Effector CD8-positive, alpha-beta T cell (primary cell): Measurements from ENCODE around the gene FBXL2.
"Not testable (repeated sequence)": the region's sequence is repeated elsewhere in the genome, so short reads cannot be mapped to it uniquely, and the experiment has no call there.

Experiments
- DNase-seq: peaks from one replicate; lab custom pipeline; 2025; lab: John Stamatoyannopoulos, UW

FBXL2 gene

DNA sequence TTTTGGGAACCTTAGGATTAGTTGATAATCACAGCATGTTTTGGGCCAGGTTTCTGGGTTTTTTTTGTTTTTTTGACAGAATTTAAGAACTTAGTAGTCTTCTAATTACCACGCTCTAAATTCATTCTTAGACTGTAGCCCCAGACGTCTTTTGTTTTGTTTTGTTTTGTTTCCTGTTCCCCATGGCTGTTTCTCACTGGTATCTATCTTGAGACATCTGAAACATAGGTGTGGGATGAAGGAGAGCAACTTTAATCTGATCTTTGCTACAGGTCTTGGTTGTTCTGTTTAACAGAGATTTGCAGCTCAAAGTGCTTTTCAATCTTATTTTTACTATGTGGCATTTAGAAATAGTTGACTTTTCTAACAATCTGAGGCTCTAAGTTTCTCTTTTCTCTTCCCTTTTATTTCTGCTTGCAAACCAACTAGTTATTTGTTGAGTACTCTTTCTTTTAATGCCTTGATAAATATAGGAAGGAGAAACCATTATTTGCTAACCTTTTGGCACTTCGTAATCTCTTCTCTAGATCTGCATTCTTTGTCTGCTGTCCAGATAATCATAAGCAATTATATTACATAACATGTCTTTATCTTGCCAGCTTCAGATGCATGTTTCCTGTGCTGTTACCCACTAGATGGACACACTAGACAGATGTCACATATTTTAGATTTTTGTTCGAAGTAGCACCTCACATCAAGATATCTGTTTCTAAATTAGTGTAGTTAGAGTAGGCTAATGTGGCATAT is 40.9 kb downstream of the FBXL2 start:
- DNase-seq = no peak

DNA sequence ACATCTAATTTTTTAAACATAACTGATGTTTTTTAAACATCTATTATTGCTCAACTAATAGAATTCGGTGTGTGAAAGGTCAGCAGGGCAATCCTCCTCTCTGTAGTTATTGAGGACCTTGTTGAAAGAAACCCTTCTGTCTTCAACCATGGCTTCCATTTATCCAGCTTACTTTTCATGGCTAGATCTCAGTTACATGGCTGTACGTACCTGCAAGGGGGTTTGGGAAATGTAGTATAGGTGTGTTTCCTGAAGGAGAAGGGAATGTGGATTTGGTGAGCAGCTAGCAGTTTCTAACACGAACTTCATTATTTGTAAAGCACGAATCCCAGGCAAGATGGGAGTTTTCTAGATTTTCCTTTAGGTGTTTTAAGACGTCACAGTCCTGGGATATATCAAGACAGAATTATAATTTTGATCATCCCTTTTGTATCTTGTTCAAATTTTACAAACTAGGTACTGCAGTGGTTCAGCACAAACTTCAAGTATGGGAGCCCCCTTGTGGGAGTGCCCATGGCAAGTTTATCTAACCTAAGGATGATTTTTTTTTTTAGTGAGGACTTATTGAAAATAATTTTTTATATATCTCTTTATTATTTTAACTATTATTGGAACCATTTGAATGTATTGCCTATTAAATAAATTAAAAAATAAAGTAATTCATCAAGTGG is 41.6 kb downstream of the FBXL2 start:
- no peak for DNase-seq

DNA sequence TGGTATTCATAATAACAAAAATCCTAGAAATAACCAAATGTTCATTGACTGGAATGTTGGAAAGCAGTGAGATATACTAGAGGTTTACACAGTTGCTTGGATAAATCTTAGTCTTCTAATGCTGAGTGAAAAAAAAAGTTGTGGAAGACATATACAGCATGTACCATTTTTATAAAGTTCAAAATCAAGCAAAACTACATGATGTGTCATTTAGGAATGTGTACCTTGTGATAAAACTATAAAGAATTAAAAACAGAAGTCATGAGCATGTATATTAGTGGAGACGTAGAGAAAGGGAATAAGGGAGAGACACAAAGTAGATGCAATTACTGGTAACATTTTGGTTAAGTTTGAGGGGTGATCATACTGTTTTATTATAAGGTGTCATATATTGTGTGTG is 45.2 kb downstream of the FBXL2 start:
- no peak for DNase-seq

DNA sequence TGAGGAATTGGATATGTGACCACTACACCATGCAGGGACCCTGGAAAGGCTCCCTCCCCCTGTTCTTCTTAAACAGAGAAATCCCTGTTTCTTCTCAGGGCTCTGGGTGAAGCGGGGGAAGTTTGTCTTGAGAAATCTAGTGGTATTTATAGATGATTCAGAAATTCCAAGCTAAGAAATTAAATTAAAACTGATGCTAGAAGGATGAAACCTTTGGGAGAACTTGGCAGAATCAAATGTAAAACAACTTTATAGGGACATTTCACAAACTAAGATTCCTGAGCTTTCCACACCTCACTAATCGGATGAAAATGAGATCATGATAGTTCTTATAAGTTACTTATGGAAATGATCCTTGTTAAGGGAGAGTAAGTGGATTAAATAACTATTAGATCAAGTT is 54.2 kb downstream of the FBXL2 start:
- DNase-seq = no peak

DNA sequence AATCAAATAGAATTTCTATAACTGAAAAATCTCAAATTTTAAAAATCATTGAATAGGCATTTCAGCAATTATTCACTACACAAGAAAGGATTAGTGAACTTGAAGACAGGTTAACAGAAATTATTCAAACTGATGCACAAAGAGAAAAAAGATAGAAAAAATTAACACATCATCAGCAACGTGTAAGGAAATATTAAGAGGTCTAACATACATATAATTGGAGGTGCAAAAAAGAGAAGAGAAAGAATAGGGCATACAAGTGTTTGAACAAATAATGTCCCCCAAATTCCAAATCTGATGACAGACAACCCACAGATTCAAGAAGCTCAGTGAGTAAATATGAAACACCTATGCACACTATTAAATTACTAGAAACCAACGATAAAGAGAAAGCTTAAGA is 57.1 kb downstream of the FBXL2 start:
- no peak for DNase-seq

DNA sequence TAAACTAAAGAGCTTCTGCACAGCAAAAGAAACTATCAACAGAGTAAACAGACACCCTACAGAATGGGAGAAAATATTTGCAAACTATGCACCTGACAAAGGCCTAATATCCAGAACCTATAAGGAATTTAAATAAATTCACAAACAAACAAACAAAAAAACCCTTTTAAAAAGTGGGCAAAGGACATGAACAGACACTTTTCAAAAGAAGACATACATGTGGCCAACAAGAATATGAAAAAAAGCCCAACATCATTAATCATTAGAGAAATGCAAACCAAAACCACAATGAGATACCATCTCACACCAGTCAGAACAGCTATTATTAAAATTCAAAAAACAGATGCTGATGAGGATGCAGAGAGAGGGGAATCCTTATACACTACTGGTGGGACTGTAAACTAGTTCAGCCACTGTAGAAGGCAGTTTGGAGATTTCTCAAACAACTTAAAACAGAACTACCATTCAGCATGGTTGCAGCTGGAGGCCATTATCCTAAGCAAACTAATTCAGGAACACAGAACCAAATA is 61.8 kb downstream of the FBXL2 start:
- not testable (repeated sequence) for DNase-seq

DNA sequence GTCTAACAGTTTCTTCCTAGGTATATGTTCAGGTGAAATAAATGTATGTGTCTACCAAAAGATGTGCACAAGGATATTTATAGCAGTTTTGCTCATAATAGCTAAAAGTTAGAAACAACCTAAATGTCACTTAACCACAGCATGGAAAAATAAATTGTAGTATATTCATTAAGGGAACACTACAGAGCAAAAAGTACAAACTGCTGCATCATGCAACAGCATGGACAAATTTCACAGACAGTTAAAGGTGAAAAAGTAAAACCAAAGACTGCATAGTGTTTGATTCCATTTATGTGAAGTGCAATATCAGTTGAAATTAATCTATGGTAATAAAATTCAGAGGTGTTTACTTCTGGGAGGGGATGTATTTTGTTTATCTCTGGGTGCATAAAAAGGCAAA is 62.5 kb downstream of the FBXL2 start:
- no peak for DNase-seq

DNA sequence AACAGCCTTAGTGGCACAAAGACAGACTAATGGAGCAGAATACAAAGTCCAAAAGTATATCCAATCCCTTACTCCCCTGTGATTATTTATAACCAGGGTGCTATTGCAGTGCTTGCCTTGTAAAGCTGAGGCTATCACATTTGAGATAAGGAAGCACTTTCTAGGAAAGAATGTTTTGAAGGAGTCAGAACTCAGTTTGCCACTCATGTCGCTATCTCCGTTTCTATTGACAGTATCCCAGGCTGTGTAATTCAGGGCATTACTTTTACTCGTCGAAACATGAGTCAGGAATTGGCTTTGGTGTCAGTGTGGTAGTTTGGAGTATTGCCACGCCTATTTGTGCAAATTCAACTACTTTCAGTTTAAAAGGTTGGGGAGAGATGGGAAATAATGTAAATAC is 78.4 kb downstream of the FBXL2 start:
- no peak for DNase-seq

DNA sequence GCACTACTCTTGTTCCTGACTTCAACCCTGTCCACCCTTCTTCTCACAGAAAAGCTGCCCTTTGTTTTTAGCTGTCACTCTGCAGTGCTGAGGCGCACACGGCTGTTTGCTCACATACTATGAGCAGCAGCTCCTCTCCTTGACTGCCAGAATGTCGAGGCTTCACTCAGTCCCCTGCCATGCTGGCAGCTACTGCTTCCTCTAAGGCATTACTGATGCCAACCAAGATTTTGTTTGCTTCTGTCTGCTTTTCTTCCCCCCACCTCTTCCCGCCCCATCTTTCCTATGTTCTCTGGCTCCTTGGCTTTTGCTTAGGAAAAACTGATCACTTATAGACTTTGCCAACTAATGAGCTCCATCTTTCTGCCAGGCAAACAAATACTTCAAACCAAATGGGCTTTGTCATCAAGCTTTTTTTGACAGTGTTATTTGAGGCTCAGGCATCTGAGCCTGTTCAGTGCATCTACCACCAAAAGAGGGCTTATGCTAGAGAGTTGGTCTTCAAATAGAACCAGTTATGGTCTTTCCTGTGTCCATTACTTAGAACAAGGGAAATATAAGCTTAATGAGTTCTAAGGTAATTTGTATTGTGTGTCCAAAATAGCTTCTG is 81.0 kb downstream of the FBXL2 start:
- no peak for DNase-seq

DNA sequence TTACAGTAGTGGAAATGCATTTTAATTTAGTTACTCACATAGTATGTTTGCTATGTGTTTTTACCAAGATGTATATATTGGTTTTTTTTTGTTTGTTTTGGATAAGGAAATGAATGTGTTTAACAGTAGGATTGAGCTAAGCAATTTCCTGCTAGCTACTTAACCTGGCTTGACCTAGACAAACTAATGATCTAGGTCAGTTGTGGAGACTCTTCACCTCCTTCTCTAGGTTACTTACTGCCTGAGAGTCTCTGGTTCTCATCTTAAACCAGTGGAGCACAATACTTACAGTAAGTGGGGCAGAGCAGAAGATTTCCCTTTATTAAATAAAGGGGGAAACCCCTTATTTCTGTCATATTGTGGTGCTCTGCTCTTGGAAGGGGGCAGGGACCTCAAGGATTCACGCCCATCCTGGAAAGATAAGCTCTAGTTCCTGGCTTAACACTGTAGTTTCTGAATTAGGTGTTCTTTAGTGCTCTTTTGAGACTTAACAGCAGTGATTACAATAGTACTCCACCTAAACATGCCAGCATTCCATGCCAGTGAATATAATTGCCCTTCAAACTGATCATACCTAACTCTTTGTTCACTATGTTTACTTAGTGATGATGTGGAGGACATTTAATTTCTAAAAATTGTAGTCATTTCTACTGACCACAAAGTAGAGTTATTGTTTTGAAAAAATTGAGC is 83.0 kb downstream of the FBXL2 start:
- DNase-seq = no peak

DNA sequence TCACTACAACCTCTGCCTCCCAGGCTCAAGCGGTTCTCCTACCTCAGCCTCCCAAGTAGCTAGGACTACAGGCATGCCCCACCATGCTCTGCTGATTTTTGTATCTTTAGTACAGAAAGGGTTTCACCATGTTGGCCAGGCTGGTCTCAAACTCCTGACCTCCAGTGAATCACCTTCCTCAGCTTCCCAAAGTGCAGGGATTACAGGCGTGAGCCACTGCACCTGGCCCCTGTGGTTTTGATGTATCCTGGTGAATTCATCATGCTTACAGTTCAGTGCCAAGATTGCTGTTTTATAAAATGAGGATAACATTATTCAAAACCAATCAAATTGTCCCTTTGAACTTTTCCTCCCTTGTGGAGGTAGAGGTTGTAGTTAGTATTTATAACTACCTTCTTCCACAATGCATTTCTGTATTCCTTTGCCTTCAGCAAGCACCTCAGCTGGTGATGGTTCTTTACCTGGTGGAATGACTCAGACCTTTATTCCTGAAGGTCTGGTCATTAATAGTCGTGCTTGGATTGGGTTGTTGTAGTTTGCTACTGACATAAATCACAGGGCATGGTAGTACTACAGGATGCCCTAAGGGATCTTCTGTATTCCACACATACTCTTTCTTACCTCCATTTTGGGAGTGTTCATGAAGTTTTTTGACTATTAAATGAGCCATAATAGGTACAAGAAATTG is 86.0 kb downstream of the FBXL2 start:
- DNase-seq = no peak

DNA sequence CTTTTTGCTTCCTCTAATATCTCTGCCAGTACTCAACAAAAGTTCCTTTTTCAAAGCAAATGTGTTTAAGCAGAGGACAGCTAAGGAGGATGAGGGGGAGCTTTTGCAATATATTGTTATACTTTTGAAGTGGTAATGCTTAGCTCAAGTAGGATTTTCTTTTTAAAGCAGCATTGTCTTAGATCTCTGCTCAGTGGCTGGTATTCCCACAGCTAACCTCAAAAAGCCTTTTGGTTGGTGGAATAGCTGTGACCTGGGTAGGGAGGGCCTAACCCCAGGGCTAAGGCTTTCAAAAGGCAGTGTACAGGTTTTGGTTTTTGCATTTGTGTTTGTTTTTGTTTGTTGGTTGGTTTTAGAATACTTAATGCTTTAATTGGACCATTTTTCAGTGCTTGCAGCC is 86.8 kb downstream of the FBXL2 start:
- no peak for DNase-seq

DNA sequence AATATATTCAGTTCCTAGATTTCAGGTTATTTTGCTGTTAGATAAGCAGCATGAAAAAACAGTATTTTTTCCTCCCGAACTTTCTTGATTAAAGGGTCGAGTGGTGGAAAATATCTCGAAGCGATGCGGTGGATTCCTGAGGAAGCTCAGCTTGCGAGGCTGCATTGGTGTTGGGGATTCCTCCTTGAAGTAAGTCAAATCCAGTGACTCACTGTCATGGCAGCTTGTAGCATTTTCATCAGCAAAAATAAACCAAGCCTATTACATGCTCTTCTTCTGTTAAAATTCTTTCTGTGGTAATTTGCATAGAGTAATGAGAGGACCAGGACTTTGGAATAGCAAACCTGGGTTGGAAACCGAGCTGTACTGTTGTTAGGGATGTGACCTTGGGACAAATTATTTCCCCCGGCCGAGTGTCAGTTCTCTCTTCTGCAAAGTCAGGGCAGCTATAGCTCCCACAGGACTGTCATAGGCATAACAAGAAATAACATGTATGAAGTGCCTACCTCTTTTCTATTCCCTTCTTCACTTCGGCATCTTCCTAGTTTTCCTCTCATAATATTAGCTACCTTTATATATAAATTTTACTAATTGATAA is 87.4 kb downstream of the FBXL2 start:
- DNase-seq = no peak

DNA sequence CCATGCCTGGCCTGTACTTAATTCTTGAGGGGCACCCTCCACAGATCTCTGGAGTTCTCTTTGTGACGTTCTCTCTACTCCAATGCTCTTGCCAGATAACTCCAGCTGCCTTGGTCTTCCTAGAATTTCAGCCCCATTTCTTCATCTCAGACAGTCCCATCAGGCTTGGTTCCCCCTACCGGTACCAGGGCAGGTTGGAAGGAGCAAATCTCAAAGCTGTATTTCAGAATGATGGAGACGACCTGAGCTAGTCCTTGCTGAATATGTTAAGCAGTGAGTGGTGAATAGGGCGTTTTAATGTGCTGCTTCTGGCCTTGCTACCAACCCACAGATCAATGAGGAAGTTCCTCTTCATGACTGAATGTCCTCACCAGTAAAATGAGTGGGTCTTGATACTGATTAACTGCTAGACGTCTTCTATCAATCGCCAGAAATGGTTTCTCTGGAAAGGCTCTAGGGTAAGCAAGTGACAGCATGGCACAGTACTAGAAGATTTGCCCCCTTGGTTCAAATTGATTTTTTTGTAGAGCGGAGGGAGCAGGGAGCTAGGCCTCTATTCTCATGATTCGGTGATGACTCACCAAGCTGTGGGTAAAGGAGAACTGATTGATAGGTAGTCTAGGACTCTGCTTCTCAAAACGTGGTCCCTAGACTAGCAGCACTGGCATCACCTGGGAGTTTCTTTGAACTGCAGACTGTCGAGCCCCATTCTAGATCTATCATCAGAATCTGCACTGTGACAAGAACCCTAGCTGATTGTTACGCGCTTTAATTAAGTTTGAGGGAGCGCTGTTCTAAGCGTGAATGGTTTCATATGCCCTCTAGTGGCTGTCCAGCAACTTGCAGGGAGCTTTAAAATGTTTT is 95.2 kb downstream of the FBXL2 start:
- DNase-seq = no peak

DNA sequence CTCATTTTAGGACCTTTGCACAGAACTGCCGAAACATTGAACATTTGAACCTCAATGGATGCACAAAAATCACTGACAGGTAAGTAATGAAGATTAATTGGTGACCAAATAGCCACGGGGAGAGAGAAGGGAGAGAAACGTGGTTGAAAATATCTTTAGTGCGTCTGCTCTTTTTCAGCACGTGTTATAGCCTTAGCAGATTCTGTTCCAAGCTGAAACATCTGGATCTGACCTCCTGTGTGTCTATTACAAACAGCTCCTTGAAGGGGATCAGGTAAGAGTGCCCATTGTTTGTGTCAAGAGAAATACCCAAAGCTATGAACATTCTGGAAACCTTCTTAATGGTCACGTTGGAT is 95.8 kb downstream of the FBXL2 start:
- DNase-seq = no peak

DNA sequence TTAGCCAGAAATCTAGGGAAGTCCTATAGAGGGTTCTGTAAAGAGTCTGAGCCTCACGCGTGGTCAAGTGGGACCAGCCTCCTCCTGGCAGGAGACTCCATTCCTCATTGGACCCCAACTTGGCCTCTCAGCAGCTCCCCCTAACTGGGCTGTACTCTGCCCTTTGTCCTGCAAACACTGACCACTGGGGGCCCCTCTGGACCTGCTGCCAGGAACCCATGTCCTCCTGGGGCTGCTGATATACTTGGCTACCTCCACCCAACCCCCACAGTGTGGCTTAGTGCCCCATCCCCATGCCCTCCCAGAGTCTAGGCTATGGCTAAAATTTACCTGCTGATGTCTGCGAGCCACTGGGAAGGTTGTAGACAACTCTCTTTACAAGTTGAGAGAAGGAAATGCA is 100.2 kb downstream of the FBXL2 start:
- DNase-seq = no peak

DNA sequence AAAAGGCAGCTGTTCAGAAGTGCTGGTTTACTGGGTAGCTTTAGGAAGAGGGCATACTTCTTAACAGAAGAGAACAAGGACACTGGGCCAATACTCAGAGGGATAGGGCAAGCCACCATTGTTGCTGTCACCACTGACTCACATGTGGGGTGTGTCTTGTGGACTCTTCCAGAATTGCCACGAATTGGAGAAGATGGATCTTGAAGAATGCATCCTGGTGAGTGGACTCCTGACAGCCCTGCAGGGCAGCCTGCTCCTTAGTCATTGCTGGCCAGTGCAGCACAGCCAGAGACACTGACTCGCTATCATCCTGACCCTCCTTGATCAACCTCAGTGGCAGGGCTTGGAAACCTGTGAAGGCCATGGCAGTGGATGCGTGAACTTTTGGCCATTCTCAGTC is 100.7 kb downstream of the FBXL2 start:
- DNase-seq = no peak

DNA sequence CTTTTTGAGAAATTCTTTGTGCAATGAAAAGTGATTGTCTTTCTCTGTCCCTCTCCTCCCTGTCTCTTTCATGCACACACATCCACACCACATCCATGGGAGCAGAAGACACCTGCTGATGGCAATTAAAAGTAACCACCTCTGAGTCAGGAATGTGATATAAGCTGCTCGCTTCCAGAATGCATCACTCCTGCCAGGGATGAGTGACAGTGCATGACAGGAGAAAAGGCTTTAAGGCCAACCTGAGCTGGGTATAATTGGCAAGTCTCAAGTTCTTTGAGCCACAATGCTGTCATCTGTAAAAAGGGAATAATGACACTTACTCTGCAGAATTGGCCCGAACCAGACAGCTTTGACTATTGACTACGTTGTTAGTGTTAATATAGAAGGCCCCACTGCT is 103.4 kb downstream of the FBXL2 start:
- no peak for DNase-seq

DNA sequence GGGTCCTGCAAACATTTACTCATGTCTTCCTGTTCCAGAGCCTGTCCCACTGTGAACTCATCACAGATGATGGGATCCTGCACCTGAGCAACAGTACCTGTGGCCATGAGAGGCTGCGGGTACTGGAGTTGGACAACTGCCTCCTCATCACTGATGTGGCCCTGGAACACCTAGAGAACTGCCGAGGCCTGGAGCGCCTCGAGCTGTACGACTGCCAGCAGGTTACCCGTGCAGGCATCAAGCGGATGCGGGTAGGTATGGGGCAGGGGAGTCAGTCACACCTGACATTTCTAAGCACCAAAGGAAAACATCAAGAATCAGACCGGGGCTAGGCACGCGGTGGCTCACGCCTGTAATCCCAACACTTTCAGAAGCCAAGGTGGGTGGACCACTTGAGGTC is 106.7 kb downstream of the FBXL2 start:
- DNase-seq = no peak

DNA sequence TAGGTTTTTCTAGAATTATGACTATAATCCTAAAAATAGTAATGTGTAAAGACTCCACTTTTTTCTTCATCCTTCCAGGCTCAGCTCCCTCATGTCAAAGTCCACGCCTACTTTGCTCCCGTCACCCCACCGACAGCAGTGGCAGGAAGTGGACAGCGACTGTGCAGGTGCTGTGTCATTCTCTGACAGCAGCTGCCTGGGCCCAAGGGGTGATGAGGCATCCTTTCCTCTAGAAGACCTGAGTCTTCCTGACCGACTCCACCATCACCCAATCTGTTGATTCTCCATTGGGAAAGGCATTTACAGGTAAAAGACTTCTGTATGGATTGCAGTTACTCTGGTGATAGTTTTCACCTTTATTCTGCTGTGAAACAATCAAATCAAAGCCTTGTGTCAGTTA is 108.2 kb downstream of the FBXL2 start:
- no peak for DNase-seq

DNA sequence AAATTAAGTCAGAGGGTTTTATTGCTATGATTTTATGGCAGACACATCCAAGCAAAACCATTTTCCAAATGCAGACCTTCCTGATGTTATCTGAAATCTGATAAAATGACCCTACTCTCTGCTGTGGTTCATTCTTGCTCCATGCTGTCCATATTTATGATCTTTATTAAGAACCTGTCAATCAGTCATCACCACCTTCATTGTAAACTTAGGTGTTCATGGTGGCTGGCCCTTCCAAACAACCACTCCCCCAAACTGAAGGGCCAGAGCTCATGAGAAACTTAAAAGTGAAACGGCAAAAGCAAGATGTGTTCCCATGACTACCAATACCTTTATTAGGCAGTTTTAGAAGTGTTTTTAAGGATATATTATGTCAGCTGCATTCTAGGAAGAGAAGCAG is 109.4 kb downstream of the FBXL2 start:
- DNase-seq = no peak
